HCT116 (cell line): Measurements from ENCODE around the gene CRCP.
"Not testable (repeated sequence)": the region's sequence is repeated elsewhere in the genome, so short reads cannot be mapped to it uniquely, and the experiment has no call there.

Source experiments
- CEBPB ChIP-seq: IDR thresholded peaks from 2 replicates; pipeline ENCODE4 v1.6.1; 2012; ENCODE audit warnings: low read depth
- SRF ChIP-seq: IDR thresholded peaks from 2 replicates; pipeline ENCODE4 v1.6.1; 2012; ENCODE audit warnings: low read depth

DNA sequence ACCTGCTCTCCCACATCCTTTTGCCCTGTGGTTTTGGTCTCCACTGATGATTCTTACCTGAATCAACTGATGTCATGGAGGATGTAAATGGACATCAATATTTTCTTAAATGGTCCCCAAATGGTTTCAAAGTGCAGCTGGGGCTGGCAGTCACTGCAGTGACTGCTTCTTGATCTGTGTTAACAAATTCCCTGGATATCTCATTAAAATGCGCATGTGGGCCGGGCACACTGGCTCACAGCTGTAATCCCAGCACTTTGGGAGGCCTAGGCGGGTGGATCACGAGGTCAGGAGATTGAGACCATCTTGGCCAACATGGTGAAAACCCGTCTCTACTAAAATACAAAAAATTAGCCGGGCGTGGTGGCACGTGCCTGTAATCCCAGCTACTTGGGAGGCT is 60.4 kb downstream of the CRCP start:
- TF ChIP-seq CEBPB, SRF: not testable (repeated sequence)
